Measurements from ENCODE around the gene RXFP2. TPM values are rescaled to one million over a fixed set of nuclear protein-coding genes. Genes with fewer than 3 reads are reported as not detected.

RXFP2 gene
- total RNA-seq, 2 experiments from 2014 or later, result not detected

DNA sequence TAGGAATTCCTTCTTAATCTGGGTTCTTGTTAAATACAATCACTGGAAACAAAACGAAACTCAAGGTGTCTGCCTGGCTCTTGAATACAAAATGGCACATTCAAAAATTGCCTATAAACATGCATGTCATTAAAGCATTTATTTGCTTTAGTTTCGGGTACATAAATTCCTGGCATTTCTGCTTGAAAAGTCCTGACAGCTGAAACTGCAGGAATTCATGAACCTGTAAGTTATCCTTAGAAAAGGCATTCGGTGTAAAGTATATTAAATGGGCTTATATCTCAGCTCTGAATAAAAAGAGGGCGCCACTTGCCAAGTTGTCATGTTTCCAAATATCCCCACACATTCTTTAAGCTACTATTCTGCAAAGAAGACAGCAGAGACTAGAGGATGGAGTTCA is 32.9 kb downstream of the RXFP2 start:
- peaks cover 8% of the 10 kb centered on the region for H3K4me1 Mint-ChIP-seq (ENCODE audit: low read depth)
- ATAC-seq (no peak), DNase-seq (no peak)
- no peaks in the 10 kb centered on the region for H3K9me3 Mint-ChIP-seq
- no peaks in the 10 kb centered on the region for H3K36me3 Mint-ChIP-seq (ENCODE audit: low read depth)
- H3K4me3 Mint-ChIP-seq, result no peak overlapping the region
- H3K27ac Mint-ChIP-seq, result no peak overlapping the region
- CTCF ChIA-PET, result no interaction called here
- POLR2A ChIA-PET, result no interaction called here
- intact Hi-C loops (cut with micrococcal nuclease), result no loop called here
- H3K27me3 Mint-ChIP-seq, result peaks cover 1% of the 10 kb centered on the region
- TF ChIP-seq, protein P1, sequence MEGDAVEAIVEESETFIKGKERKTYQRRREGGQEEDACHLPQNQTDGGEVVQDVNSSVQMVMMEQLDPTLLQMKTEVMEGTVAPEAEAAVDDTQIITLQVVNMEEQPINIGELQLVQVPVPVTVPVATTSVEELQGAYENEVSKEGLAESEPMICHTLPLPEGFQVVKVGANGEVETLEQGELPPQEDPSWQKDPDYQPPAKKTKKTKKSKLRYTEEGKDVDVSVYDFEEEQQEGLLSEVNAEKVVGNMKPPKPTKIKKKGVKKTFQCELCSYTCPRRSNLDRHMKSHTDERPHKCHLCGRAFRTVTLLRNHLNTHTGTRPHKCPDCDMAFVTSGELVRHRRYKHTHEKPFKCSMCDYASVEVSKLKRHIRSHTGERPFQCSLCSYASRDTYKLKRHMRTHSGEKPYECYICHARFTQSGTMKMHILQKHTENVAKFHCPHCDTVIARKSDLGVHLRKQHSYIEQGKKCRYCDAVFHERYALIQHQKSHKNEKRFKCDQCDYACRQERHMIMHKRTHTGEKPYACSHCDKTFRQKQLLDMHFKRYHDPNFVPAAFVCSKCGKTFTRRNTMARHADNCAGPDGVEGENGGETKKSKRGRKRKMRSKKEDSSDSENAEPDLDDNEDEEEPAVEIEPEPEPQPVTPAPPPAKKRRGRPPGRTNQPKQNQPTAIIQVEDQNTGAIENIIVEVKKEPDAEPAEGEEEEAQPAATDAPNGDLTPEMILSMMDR (IDR thresholded peaks at IDR 0.05), result no peak

DNA sequence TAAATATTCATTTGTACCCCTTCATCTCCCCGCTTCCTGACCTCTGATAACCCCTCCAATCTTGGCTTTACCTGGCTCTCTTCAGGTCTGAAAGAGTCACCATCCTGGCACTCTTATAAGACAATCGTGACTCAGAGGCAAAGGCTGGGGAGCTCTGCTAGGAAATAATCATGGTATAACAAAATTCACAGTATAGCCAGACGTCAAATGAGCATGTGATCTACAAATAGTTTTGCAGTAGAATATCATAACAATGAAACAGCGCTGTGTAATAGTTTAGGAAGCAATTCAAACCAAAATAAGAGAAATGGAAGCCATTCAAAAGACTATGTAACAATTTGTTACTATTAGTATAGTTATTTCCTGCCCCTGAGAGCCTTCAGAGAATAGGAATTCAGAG is 34.2 kb downstream of the RXFP2 start:
- intact Hi-C loops (cut with micrococcal nuclease), result no loop called here
- peaks cover 8% of the 10 kb centered on the region for H3K4me1 Mint-ChIP-seq (ENCODE audit: low read depth)

DNA sequence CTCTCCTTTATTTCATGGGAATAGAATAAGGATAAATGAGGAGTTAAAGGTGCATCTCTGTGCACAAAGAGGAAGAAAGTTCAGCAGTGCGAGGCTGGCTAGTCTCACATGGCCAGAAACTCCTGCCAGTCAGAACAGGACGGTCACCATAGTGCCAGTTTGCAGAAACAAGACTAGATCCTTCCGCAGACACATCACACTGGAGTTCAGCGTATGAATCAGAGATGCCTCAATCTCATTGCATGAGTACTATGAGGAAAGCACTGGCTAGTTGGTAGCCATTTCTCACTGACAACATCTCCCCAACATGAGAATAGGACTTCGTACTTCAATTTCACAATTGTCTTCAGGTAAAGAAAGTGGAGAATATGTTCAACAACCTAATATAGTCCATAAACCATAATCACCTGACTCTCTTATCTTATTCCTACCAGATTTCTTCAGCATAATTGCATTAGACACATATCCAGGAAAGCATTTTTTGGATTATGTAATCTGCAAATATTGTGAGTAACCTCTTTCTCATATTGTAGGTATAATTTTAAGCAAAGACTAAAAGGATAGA is 34.9 kb downstream of the RXFP2 start:
- CTCF ChIA-PET, result no interaction called here
- no peaks in the 10 kb centered on the region for H3K36me3 Mint-ChIP-seq (ENCODE audit: low read depth)
- ATAC-seq, result no peak
- intact Hi-C loops (cut with micrococcal nuclease), result no loop called here
- H3K4me3 Mint-ChIP-seq, result no peak overlapping the region
- no peak overlapping the region for H3K27ac Mint-ChIP-seq
- H3K4me1 Mint-ChIP-seq (ENCODE audit: low read depth), result peaks cover 8% of the 10 kb centered on the region
- no peaks in the 10 kb centered on the region for H3K9me3 Mint-ChIP-seq
- no peak for DNase-seq
- H3K27me3 Mint-ChIP-seq, result peaks cover 3% of the 10 kb centered on the region
- POLR2A ChIA-PET, result no interaction called here
- TF ChIP-seq, protein P1 (IDR thresholded peaks at IDR 0.05), result no peak

More for the DNA sequence above, 34.2 kb downstream of the RXFP2 start:
- ChIA-PET CTCF (no interaction called here), POLR2A (no interaction called here)
- no peak overlapping the region for H3K4me3 Mint-ChIP-seq
- TF ChIP-seq, protein P1 (IDR thresholded peaks at IDR 0.05), result no peak
- H3K27me3 Mint-ChIP-seq, result peaks cover under 1% of the 10 kb centered on the region
- no peaks in the 10 kb centered on the region for H3K36me3 Mint-ChIP-seq (ENCODE audit: low read depth)
- H3K27ac Mint-ChIP-seq, result no peak overlapping the region
- no peaks in the 10 kb centered on the region for H3K9me3 Mint-ChIP-seq
- no peak for ATAC-seq
- DNase-seq, result no peak

DNA sequence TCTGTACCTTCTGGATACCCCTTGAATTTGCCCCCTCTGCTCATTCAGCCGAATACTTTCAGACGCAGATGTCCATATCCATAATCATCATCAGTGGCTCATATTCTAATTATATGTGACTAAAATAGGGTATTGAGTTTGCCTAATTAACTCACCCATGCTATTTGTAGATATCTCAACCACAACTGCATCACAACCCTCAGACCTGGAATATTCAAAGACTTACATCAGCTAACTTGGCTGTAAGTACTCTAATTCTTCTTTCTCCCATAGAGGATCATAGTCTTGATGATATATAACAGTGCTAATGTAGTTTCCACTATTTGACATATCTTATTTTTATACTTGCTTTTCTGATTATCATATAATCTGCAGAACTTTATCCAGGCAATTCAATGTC is 35.8 kb downstream of the RXFP2 start:
- ChIA-PET CTCF (no interaction called here), POLR2A (no interaction called here)
- TF ChIP-seq, protein P1 (IDR thresholded peaks at IDR 0.05), result no peak
- Mint-ChIP-seq H3K4me3 (no peak overlapping the region), H3K9me3 (no peaks in the 10 kb centered on the region), H3K27ac (no peak overlapping the region), H3K27me3 (peaks cover 5% of the 10 kb centered on the region), H3K36me3 (ENCODE audit: low read depth) (no peaks in the 10 kb centered on the region), H3K4me1 (ENCODE audit: low read depth) (peaks cover 8% of the 10 kb centered on the region)
- ATAC-seq, result no peak
- intact Hi-C loops (cut with micrococcal nuclease), result no loop called here
- no peak for DNase-seq

DNA sequence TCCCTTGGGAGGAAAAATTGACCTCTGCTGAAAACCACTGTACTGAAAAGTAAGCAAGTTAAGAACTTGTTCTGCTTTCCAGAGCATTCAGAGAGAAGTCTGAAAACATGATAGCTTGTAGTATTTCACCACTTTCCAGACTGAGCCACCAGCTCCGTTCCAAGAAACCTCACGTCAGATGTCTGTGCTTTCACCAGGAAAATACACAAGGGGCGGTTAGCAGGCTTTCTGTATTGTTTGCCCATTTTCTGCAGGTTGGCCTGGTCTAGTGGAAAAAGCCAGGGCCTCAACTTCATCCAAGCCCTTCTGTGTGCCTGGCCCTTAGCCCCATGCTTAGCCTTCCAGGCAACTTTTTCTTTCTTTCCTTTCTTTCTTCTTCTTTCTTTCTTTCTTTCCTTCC is 36.4 kb downstream of the RXFP2 start:
- no peak overlapping the region for H3K27ac Mint-ChIP-seq
- H3K4me1 Mint-ChIP-seq (ENCODE audit: low read depth), result peaks cover 8% of the 10 kb centered on the region
- H3K27me3 Mint-ChIP-seq, result peaks cover 5% of the 10 kb centered on the region
- ATAC-seq, result no peak
- intact Hi-C loops (cut with micrococcal nuclease), result no loop called here
- no peak overlapping the region for H3K4me3 Mint-ChIP-seq
- H3K9me3 Mint-ChIP-seq, result no peaks in the 10 kb centered on the region
- DNase-seq, result no peak
- no peaks in the 10 kb centered on the region for H3K36me3 Mint-ChIP-seq (ENCODE audit: low read depth)
- ChIA-PET CTCF (no interaction called here), POLR2A (no interaction called here)
- TF ChIP-seq, protein P1 (IDR thresholded peaks at IDR 0.05), result no peak

All from activated CD8-positive, alpha-beta T cell treated with anti-CD3 and anti-CD28 coated beads for 36 hours (primary cell).